Measurements from ENCODE around the gene KIAA2012.

The KIAA2012 gene

GRCh38 chr2:202069170-202070067, 3.6 kb upstream of the KIAA2012 start:
- no peak for DNase-seq (ENCODE audit: low read depth, low spot score)
- H3K4me3 ChIP-seq (ENCODE audit: low read length): no peak overlapping the region

GRCh38 chr2:202071107-202071506, 1.9 kb upstream of the KIAA2012 start:
- DNase-seq (ENCODE audit: low read depth, low spot score): no peak
- H3K4me3 ChIP-seq (ENCODE audit: low read length): no peak overlapping the region

GRCh38 chr2:202072226-202072625, 829 bp upstream of the KIAA2012 start:
- peak; percentile 2 for DNase-seq (ENCODE audit: low read depth, low spot score)
- H3K4me3 ChIP-seq (ENCODE audit: low read length): no peak overlapping the region

DNA sequence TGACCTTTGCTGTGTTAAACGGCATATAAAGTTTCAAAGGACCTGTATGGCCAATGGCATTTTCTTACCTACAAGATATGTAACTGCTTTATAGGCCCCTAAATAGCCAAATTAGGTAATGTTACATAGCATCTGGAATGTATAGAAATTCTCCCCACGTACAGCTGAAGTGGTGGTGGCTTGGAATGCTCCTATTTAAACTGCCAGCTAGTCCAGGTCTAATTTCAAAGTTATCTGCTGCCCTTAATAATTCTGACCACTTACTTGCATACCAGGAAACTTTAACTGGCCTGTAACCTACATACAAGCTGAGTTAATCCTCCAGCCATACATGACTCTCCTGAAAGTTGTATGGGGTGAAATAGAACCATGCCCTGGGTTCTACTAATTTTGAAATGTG, 1.3 kb downstream of the KIAA2012 start:
- no peak for DNase-seq (ENCODE audit: low read depth, low spot score)
- no peak overlapping the region for H3K4me3 ChIP-seq (ENCODE audit: low read length)

DNA sequence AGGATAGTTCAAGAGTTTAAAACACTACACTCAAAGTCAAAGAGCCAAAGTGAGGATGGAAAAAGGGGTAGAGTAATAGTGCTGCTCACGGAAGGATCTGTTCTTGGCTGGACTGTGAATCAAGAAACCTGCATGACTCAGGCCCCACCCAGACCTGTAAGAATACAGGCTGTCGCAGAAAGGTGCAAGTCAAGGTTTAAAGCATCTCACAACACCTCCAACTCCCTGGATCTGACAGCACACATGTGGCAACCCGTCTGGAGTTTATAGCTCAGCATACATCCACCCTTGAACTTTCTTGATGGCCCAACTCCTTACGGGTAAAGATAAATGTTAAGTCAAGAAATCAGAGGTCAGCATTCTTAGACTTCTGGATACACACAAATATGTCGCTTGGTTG, 6.3 kb downstream of the KIAA2012 start:
- H3K4me3 ChIP-seq (ENCODE audit: low read length): no peak overlapping the region
- no peak for DNase-seq (ENCODE audit: low read depth, low spot score)

DNA sequence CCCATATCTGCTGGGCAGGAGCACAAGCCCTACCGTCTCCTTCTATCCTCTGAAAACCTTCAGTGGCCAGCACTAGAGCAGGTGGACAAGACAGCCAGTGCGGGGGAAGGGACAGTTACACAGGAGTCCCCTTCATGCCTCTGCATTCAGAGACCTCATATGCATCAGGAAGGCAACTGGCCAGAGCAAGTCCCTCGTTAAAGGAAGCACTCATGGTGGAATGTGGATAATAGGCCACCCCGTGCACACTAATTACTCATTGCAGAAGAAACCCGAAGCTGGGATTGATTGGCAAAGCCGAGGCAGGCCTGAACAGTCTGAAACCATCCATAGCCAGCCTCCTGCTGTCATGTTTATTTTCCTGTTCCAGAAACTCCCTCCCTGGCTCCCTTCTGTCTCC, 11.2 kb downstream of the KIAA2012 start:
- DNase-seq (ENCODE audit: low read depth, low spot score): no peak

GRCh38 chr2:202088777-202089176, 15.7 kb downstream of the KIAA2012 start:
- no peak overlapping the region for H3K4me3 ChIP-seq (ENCODE audit: low read length)
- no peak for DNase-seq (ENCODE audit: low read depth, low spot score)

More for the DNA sequence above, 11.2 kb downstream of the KIAA2012 start:
- no peak overlapping the region for H3K4me3 ChIP-seq (ENCODE audit: low read length)

DNA sequence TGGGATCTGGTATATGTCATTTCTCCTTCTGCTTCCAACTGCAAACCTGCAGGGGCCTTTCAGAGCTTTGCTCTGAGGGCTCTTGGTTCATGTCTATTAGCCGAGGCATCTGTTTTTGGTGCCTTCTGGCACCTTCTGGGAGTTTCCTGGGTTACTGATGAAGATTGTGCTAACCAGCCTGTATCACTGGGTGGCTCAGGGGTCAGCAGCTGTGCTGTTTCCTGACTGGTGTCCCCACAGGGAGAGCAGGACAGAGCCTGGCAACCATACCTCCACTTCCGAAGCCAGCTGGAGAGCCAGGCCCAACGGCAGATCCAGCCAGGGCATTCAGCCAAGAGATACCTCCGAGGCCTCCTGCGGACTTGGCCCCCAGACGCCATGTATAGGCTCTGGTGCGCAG, 17.5 kb downstream of the KIAA2012 start:
- H3K4me3 ChIP-seq (ENCODE audit: low read length): no peak overlapping the region
- no peak for DNase-seq (ENCODE audit: low read depth, low spot score)

- no peak for DNase-seq (ENCODE audit: low read depth, low spot score)
- H3K4me3 ChIP-seq (ENCODE audit: low read length): no peak overlapping the region
Observed at GRCh38 chr2:202091476-202091875, 18.4 kb downstream of the KIAA2012 start.

DNA sequence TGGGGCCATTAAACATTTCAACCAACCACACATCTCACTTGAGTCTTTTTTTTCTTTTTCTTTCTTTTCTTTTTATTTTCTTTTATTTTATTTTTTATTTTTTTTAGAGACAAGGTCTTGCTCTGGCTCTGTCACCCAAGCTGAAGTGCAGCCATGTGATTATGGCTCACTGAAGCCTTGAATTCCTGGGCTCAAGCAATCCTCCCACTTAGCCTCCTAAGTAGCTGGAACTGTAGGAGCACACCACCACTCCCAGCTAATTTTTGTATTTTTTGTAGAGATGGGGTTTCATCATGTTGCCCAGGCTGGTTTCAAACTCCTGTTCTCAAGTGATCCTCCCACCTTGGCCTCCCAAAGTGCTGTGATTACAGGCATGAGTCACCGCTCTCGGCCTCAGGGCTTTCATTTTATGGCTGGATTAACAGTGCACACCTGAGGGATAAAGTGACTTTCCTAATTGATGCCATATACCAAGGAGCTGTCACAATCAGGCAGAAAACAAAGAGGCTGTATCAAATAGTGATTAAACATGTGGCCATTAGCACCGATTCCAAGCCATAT, 21.5 kb downstream of the KIAA2012 start:
- H3K4me3 ChIP-seq (ENCODE audit: low read length): no peak overlapping the region
- no peak for DNase-seq (ENCODE audit: low read depth, low spot score)

DNA sequence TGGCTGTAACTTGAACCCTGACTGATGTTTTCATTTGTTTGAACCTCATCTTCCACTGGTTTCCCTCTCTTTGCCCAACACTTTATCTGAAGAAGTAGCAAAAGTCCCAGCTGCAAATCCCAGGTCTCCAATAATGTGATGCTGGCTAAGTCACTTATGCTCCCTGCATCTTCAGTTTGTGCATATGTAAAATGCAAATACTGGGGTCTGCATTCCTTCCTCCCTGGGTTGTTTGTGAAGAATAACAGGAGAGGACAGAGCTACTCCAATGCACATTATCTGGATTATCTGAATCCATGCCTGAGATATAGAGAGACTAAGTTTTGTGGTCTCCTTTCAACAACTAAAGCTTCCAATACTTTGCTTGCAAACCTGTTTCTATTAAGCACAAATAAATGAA, 22.2 kb downstream of the KIAA2012 start:
- no peak overlapping the region for H3K4me3 ChIP-seq (ENCODE audit: low read length)

GRCh38 chr2:202096736-202097135, 23.7 kb downstream of the KIAA2012 start:
- H3K4me3 ChIP-seq (ENCODE audit: low read length): no peak overlapping the region
- DNase-seq (ENCODE audit: low read depth, low spot score): no peak

More for the DNA sequence above, 22.2 kb downstream of the KIAA2012 start:
- DNase-seq (ENCODE audit: low read depth, low spot score): no peak

DNA sequence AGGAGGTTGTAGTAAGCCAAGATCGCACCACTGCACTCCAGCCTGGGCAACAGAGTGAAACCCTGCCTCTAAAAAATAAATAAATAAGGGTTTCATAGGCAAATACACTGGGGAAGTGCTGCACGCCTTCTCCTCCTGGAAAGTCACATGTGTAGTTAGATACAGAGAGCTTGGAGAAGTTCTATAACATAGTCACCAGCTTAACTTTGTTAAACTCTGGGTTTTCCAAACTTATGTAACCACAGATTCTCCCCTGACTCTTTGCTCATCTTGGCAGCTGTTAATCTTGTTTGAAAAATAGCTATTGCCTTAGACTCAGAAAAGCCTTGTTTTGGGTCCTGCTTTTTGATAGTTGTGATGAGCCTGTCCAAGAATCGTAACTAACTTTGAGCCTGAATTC, 25.2 kb downstream of the KIAA2012 start:
- DNase-seq (ENCODE audit: low read depth, low spot score): no peak
- H3K4me3 ChIP-seq (ENCODE audit: low read length): no peak overlapping the region

GRCh38 chr2:202099515-202099914, 26.5 kb downstream of the KIAA2012 start:
- no peak overlapping the region for H3K4me3 ChIP-seq (ENCODE audit: low read length)
- no peak for DNase-seq (ENCODE audit: low read depth, low spot score)

- no peak overlapping the region for H3K4me3 ChIP-seq (ENCODE audit: low read length)
- DNase-seq (ENCODE audit: low read depth, low spot score): no peak
Observed at GRCh38 chr2:202100176-202100575, 27.1 kb downstream of the KIAA2012 start.

- no peak for DNase-seq (ENCODE audit: low read depth, low spot score)
- no peak overlapping the region for H3K4me3 ChIP-seq (ENCODE audit: low read length)
Observed at GRCh38 chr2:202101026-202101579, 28.0 kb downstream of the KIAA2012 start.

DNA sequence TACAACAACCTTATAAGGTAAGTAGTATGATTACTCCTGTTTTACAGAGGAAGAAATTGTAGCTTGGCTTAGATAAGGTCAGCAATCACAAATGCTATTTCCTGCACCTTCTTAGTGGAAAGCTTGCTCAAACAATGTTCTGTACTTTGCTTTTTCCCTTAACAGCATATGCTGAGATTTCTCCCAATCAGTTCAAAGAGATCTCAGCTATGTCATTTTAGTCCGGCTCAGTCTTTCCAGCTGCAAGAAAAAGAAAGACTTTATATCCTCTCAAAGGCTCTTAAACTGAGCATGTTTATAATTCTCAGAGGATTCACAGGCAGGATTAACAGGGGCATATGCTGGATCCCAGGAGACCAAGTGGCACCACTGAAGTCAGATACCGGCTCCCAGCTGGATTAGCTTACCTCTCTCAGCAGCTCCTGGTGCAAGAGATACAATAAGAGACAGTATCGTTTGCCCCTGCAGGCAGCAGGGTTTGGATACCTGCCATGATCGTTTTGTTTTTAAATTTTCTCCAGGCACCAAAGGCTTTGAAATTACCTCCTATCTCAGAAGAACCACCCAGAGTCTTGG, 29.5 kb downstream of the KIAA2012 start:
- H3K4me3 ChIP-seq (ENCODE audit: low read length): no peak overlapping the region
- no peak for DNase-seq (ENCODE audit: low read depth, low spot score)

- DNase-seq (ENCODE audit: low read depth, low spot score): peak; percentile 35
- H3K4me3 ChIP-seq (ENCODE audit: low read length): no peak overlapping the region
Observed at GRCh38 chr2:202104286-202104870, 31.3 kb downstream of the KIAA2012 start.

DNA sequence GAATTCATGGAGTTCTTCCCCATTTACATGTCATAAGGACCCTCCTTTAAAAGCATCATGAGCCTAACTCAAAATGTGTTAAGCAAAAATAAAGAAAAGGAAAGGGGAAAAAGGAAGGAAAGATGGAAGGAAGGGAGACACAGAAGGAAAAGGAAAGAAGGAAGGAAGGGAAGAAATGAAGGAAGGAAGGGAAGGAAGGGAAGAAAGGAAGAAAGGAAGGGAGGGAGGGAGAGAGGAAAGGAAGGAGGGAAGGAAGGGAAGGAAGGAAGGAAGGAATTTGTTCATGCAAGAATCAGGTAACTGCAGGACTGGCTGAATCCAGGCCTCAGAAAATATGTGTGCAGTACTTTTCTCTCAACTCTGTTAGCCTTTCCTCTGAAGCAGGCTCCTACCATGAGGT, 32.0 kb downstream of the KIAA2012 start:
- DNase-seq (ENCODE audit: low read depth, low spot score): no peak
- no peak overlapping the region for H3K4me3 ChIP-seq (ENCODE audit: low read length)

DNA sequence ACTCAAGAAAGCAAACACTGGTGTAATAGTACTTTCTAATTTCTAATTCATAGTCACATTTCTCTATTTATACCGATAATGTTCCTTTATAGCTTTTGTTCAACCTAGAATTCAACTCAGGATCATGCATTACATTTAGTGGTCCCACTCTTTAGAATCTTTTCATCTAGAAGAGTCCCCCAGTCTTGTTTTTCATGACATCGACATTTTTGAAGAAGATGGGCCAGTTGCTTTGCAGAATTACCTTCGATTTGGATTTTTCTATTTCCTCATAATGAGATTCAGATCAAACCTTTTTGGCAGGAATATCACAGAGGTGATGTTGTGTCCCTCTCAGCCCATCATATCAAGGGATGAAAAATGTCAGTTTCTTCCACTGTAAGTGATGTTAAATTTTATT, 35.3 kb downstream of the KIAA2012 start:
- no peak overlapping the region for H3K4me3 ChIP-seq (ENCODE audit: low read length)
- no peak for DNase-seq (ENCODE audit: low read depth, low spot score)

Measured in Jurkat, Clone E6-1 (cell line).